ENCODE measurements around the gene LY6G6D. TPM values are rescaled to one million over a fixed set of nuclear protein-coding genes. Genes with fewer than 3 reads are reported as not detected.

LY6G6D gene
- total RNA-seq, 1 experiment from 2014 or later: not detected

GRCh38 chr6:31762878-31763618 is 47.9 kb downstream of the LY6G6D start:
- no peak for DNase-seq (ENCODE audit: low read depth)

- DNase-seq (ENCODE audit: low read depth): peak; percentile 72
Measured at GRCh38 chr6:31763619-31763940, 48.4 kb downstream of the LY6G6D start.

GRCh38 chr6:31764198-31764597 is 49.0 kb downstream of the LY6G6D start:
- DNase-seq (ENCODE audit: low read depth): no peak

- no peak for DNase-seq (ENCODE audit: low read depth)
Measured at GRCh38 chr6:31765559-31765909, 50.4 kb downstream of the LY6G6D start.

GRCh38 chr6:31765910-31766794 is 51.0 kb downstream of the LY6G6D start:
- DNase-seq (ENCODE audit: low read depth): no peak

DNA sequence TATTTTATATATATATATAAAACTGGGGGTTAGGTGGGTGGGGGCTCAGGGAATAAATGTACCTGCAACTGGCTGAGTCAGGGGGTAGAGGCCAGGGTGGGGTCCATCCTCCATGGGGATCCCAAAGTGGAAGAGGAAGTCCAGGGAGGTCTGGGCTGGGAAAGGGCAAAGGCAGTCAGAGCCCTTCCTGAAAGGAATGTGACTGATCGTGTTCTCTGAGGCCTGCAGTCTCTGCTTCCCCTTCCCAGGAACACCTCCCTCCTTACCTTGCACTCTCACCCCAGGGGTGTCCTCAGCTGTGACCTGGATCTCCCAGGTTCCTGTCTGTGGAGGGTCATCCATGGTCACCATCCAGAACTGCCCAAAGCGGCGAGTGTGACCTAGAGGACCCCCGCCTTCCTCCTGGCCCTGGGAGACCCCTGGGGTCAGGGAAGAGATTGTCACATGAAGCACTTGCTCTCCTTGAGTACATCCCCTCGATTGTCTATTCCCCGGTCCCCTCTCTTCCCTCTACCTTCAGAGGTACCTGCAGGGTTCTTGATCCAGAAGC is 52.0 kb downstream of the LY6G6D start:
- DNase-seq (ENCODE audit: low read depth): no peak

Other genes starting within 250 kb of the LY6G6D start
- 31.0 and 34.4 TPM in 2 replicates for gene MICB, start 217.2 kb upstream of the LY6G6D start, total RNA-seq (2014; rRNA removed; shearing (Covaris generic))
- gene MCCD1, start 186.4 kb upstream of the LY6G6D start, total RNA-seq (2014; rRNA removed; shearing (Covaris generic)): not detected in 2 replicates
- gene DDX39B, start 173.3 kb upstream of the LY6G6D start, total RNA-seq (2014; rRNA removed; shearing (Covaris generic)): 472 and 494 TPM in 2 replicates
- gene ATP6V1G2, start 168.7 kb upstream of the LY6G6D start, total RNA-seq (2014; rRNA removed; shearing (Covaris generic)): 2.3 and 2.6 TPM in 2 replicates
- 25.0 and 27.5 TPM in 2 replicates for gene NFKBIL1, start 167.7 kb upstream of the LY6G6D start, total RNA-seq (2014; rRNA removed; shearing (Covaris generic))
- gene LTA, start 143.1 kb upstream of the LY6G6D start, total RNA-seq (2014; rRNA removed; shearing (Covaris generic)): not detected in 2 replicates
- 1.7 TPM in 2 replicates for gene TNF, start 139.8 kb upstream of the LY6G6D start, total RNA-seq (2014; rRNA removed; shearing (Covaris generic))
- gene LTB, start 132.9 kb upstream of the LY6G6D start, total RNA-seq (2014; rRNA removed; shearing (Covaris generic)): not detected in 2 replicates
- not detected in 2 replicates for gene LST1, start 129.1 kb upstream of the LY6G6D start, total RNA-seq (2014; rRNA removed; shearing (Covaris generic))
- 0.36 TPM in 1 of 2 replicates, not detected in the other for gene NCR3, start 122.3 kb upstream of the LY6G6D start, total RNA-seq (2014; rRNA removed; shearing (Covaris generic))
- gene AIF1, start 100.1 kb upstream of the LY6G6D start, total RNA-seq (2014; rRNA removed; shearing (Covaris generic)): not detected in 2 replicates
- gene PRRC2A, start 94.6 kb upstream of the LY6G6D start, total RNA-seq (2014; rRNA removed; shearing (Covaris generic)): 52.8 and 53.7 TPM in 2 replicates
- 124 and 161 TPM in 2 replicates for gene BAG6, start 62.7 kb upstream of the LY6G6D start, total RNA-seq (2014; rRNA removed; shearing (Covaris generic))
- gene APOM, start 59.5 kb upstream of the LY6G6D start, total RNA-seq (2014; rRNA removed; shearing (Covaris generic)): 2.5 and 3.4 TPM in 2 replicates
- 13.9 and 18.6 TPM in 2 replicates for gene C6orf47, start 54.6 kb upstream of the LY6G6D start, total RNA-seq (2014; rRNA removed; shearing (Covaris generic))
- 20.0 and 22.5 TPM in 2 replicates for gene GPANK1, start 50.4 kb upstream of the LY6G6D start, total RNA-seq (2014; rRNA removed; shearing (Covaris generic))
- 371 and 469 TPM in 2 replicates for gene CSNK2B, start 49.3 kb upstream of the LY6G6D start, total RNA-seq (2014; rRNA removed; shearing (Covaris generic))
- 0.36 and 1.3 TPM in 2 replicates for gene LY6G5B, start 45.4 kb upstream of the LY6G6D start, total RNA-seq (2014; rRNA removed; shearing (Covaris generic))
- gene LY6G5C, start 34.3 kb upstream of the LY6G6D start, total RNA-seq (2014; rRNA removed; shearing (Covaris generic)): 2.9 and 3.2 TPM in 2 replicates
- 36.7 and 36.9 TPM in 2 replicates for gene ABHD16A, start 12.0 kb upstream of the LY6G6D start, total RNA-seq (2014; rRNA removed; shearing (Covaris generic))
- gene LY6G6F, start 8.5 kb upstream of the LY6G6D start, total RNA-seq (2014; rRNA removed; shearing (Covaris generic)): not detected in 2 replicates
- not detected in 2 replicates for gene LY6G6C, start 6.4 kb downstream of the LY6G6D start, total RNA-seq (2014; rRNA removed; shearing (Covaris generic))
- gene MPIG6B, start 8.0 kb downstream of the LY6G6D start, total RNA-seq (2014; rRNA removed; shearing (Covaris generic)): not detected in 2 replicates
- 39.4 and 53.3 TPM in 2 replicates for gene DDAH2, start 14.0 kb downstream of the LY6G6D start, total RNA-seq (2014; rRNA removed; shearing (Covaris generic))
- 1,387 and 1,552 TPM in 2 replicates for gene CLIC1, start 21.2 kb downstream of the LY6G6D start, total RNA-seq (2014; rRNA removed; shearing (Covaris generic))
- gene MSH5, start 24.7 kb downstream of the LY6G6D start, total RNA-seq (2014; rRNA removed; shearing (Covaris generic)): 14.1 and 17.8 TPM in 2 replicates
- gene SAPCD1, start 47.3 kb downstream of the LY6G6D start, total RNA-seq (2014; rRNA removed; shearing (Covaris generic)): 0.72 and 2.7 TPM in 2 replicates
- gene VWA7, start 62.0 kb downstream of the LY6G6D start, total RNA-seq (2014; rRNA removed; shearing (Covaris generic)): 0.10 and 0.36 TPM in 2 replicates
- gene VARS1, start 80.4 kb downstream of the LY6G6D start, total RNA-seq (2014; rRNA removed; shearing (Covaris generic)): 26.4 and 33.6 TPM in 2 replicates
- gene LSM2, start 91.6 kb downstream of the LY6G6D start, total RNA-seq (2014; rRNA removed; shearing (Covaris generic)): 145 and 164 TPM in 2 replicates
- 0.68 and 0.84 TPM in 2 replicates for gene HSPA1L, start 99.9 kb downstream of the LY6G6D start, total RNA-seq (2014; rRNA removed; shearing (Covaris generic))
- 141 and 155 TPM in 2 replicates for gene HSPA1A, start 100.2 kb downstream of the LY6G6D start, total RNA-seq (2014; rRNA removed; shearing (Covaris generic))
- 82.1 and 101 TPM in 2 replicates for gene HSPA1B, start 112.4 kb downstream of the LY6G6D start, total RNA-seq (2014; rRNA removed; shearing (Covaris generic))
- gene NEU1, start 147.5 kb downstream of the LY6G6D start, total RNA-seq (2014; rRNA removed; shearing (Covaris generic)): 55.3 and 66.7 TPM in 2 replicates
- 1.5 TPM in 1 of 2 replicates, not detected in the other for gene SLC44A4, start 163.6 kb downstream of the LY6G6D start, total RNA-seq (2014; rRNA removed; shearing (Covaris generic))
- gene EHMT2, start 182.3 kb downstream of the LY6G6D start, total RNA-seq (2014; rRNA removed; shearing (Covaris generic)): 38.6 and 46.1 TPM in 2 replicates
- gene ZBTB12, start 186.7 kb downstream of the LY6G6D start, total RNA-seq (2014; rRNA removed; shearing (Covaris generic)): 1.2 and 1.4 TPM in 2 replicates
- gene C2, start 212.4 kb downstream of the LY6G6D start, total RNA-seq (2014; rRNA removed; shearing (Covaris generic)): not detected in 2 replicates
- 0.72 and 1.8 TPM in 2 replicates for gene CFB, start 230.7 kb downstream of the LY6G6D start, total RNA-seq (2014; rRNA removed; shearing (Covaris generic))
- 235 and 246 TPM in 2 replicates for gene NELFE, start 243.6 kb downstream of the LY6G6D start, total RNA-seq (2014; rRNA removed; shearing (Covaris generic))
- gene SKIC2, start 243.8 kb downstream of the LY6G6D start, total RNA-seq (2014; rRNA removed; shearing (Covaris generic)): 30.4 and 36.5 TPM in 2 replicates